GM12878 (cell line): ENCODE measurements around the gene C10orf67. TPM values are rescaled to one million over a fixed set of nuclear protein-coding genes. Genes with fewer than 3 reads are reported as not detected.

Source experiments
- ATAC-seq: fragments of 200-7000 bp; cut with Tn5 transposase; 3 replicates; pipeline ENCODE4 v1.9.1; 2020; ENCODE audit warnings: mild to moderate bottlenecking, moderate library complexity
- BruUV-seq: library from RNA; stranded (reverse); fragments of 400-500 nt; replicated peaks from 2 replicates; lab custom pipeline; 2021; lab: Mats Ljungman, UMichigan
- CTCF ChIA-PET: fragments of 300-600 bp; sonication (Branson Sonifier 250); formaldehyde crosslinking; extraction: SDS; loops from one replicate; lab custom pipeline; 2021; ENCODE audit warnings: inconsistent platforms; lab: Yijun Ruan, JAX
- POLR2A ChIA-PET: fragments of 350-600 bp; formaldehyde crosslinking; extraction: SDS; loops from one replicate; lab custom pipeline; 2021; ENCODE audit warnings: inconsistent platforms; lab: Charles Lee
- RAD21 ChIA-PET: fragments of 300-600 bp; sonication (Branson Sonifier 250); formaldehyde crosslinking; loops from one replicate; lab custom pipeline; 2023; ENCODE audit warnings: antibody characterized with exemption; ENCODE audit not compliant: unreplicated experiment; lab: Charles Lee
- SMC1A ChIA-PET: fragments of 300-600 bp; sonication (Branson Sonifier 250); formaldehyde crosslinking; loops from one replicate; lab custom pipeline; 2023; ENCODE audit not compliant: unreplicated experiment, uncharacterized antibody; lab: Charles Lee
- DNase-seq: peaks from one replicate; pipeline ENCODE4 v3.0.0-alpha.2; 2011; ENCODE audit warnings: low read depth, low spot score
- FAIRE-seq: peaks from 3 replicates; lab custom pipeline; 2011; peaks lifted over from hg19 to GRCh38; lab: Jason Lieb, UNC
- H2AFZ ChIP-seq: 2 replicates; pipeline ENCODE4 v1.6.0; 2011; ENCODE audit warnings: low read depth, low read length, control low read depth; ENCODE audit not compliant: control insufficient read depth
- H3K27ac ChIP-seq: 2 replicates; pipeline ENCODE4 v1.5.1; 2011; ENCODE audit warnings: control low read depth; ENCODE audit not compliant: control insufficient read depth, insufficient read depth
- H3K27me3 ChIP-seq, 2 experiments: replicated peaks in 1 of 2; 2 replicates each; pipeline versions ENCODE4 v1.6.0 to v1.6.1; 2011; ENCODE audit warnings: low read length in 1 of 2; ENCODE audit not compliant: control insufficient read depth in 2 of 2, insufficient read depth in 2 of 2
- H3K36me3 ChIP-seq, 2 experiments: 2 replicates each; pipeline ENCODE4 v1.5.1; 2011; ENCODE audit warnings: low read length in 1 of 2; ENCODE audit not compliant: control insufficient read depth in 2 of 2, insufficient read depth in 2 of 2
- H3K4me1 ChIP-seq: 2 replicates; pipeline ENCODE4 v1.6.1; 2011; ENCODE audit warnings: mild to moderate bottlenecking, low read length, moderate library complexity, mixed read lengths; ENCODE audit not compliant: control insufficient read depth, insufficient read depth
- H3K4me2 ChIP-seq: 2 replicates; pipeline ENCODE4 v1.6.0; 2011; ENCODE audit warnings: control low read depth; ENCODE audit not compliant: control insufficient read depth, insufficient read depth
- H3K4me3 ChIP-seq: fragments of 200-600 bp; sonication (generic); 2 replicates; pipeline ENCODE4 v1.5.1; 2016
- H3K79me2 ChIP-seq: 2 replicates; pipeline ENCODE4 v1.6.0; 2011; ENCODE audit warnings: low read length; ENCODE audit not compliant: control insufficient read depth, insufficient read depth
- H3K9ac ChIP-seq: 2 replicates; pipeline ENCODE4 v1.8.0; 2011; ENCODE audit warnings: low read length, control low read depth, mixed read lengths; ENCODE audit not compliant: control insufficient read depth, insufficient read depth
- H3K9me3 ChIP-seq: replicated peaks from 3 replicates; pipeline ENCODE4 v1.5.1; 2011; ENCODE audit warnings: mild to moderate bottlenecking, low read length; ENCODE audit not compliant: control insufficient read depth, insufficient read depth
- H4K20me1 ChIP-seq: 2 replicates; pipeline ENCODE4 v1.6.0; 2011; ENCODE audit not compliant: control insufficient read depth, insufficient read depth
- BMI1 ChIP-seq: fragments of 450-650 bp; IDR thresholded peaks from 2 replicates; pipeline ENCODE4 v1.6.1; 2016; ENCODE audit warnings: mild to moderate bottlenecking, moderate library complexity, borderline replicate concordance
- CREM ChIP-seq: IDR thresholded peaks from 2 replicates; pipeline ENCODE4 v1.6.1; 2014; ENCODE audit warnings: antibody characterized with exemption, low read depth
- EZH2 ChIP-seq: IDR thresholded peaks from 2 replicates; pipeline ENCODE4 v1.6.1; 2012; ENCODE audit warnings: low read depth, mild to moderate bottlenecking, control low read depth, inconsistent platforms, low read length, borderline replicate concordance; ENCODE audit not compliant: control insufficient read depth
- GABPA ChIP-seq: IDR thresholded peaks from 2 replicates; pipeline ENCODE4 v1.6.1; 2014; ENCODE audit warnings: antibody characterized with exemption, low read depth, mild to moderate bottlenecking, inconsistent platforms
- MTA2 ChIP-seq: fragments of 450-650 bp; IDR thresholded peaks from 2 replicates; pipeline ENCODE4 v1.6.1; 2016; ENCODE audit warnings: low read depth, mild to moderate bottlenecking, moderate library complexity
- NR2C1 ChIP-seq: fragments of 450-650 bp; IDR thresholded peaks from 2 replicates; pipeline ENCODE4 v1.6.1; 2017; ENCODE audit warnings: antibody characterized with exemption, mild to moderate bottlenecking, moderate library complexity
- RAD21 ChIP-seq: IDR thresholded peaks from 2 replicates; pipeline ENCODE4 v1.6.1; 2011; ENCODE audit warnings: mild to moderate bottlenecking, low read depth, low read length, moderate library complexity; ENCODE audit not compliant: insufficient read depth
- RUNX3 ChIP-seq: IDR thresholded peaks from 2 replicates; pipeline ENCODE4 v1.6.1; 2012; ENCODE audit warnings: low read length, inconsistent platforms
- SIX5 ChIP-seq: IDR thresholded peaks from 2 replicates; pipeline ENCODE4 v1.6.1; 2011; ENCODE audit warnings: mild to moderate bottlenecking, low read depth, low read length, moderate library complexity; ENCODE audit not compliant: severe bottlenecking
- SMAD1 ChIP-seq: fragments of 450-650 bp; IDR thresholded peaks from 2 replicates; pipeline ENCODE4 v1.6.1; 2018; ENCODE audit warnings: mild to moderate bottlenecking, low read depth; ENCODE audit not compliant: partially characterized antibody
- WGBS: methylation state at CpG from one replicate; pipeline ENCODE4 v1.1.6; 2016; ENCODE audit warnings: low lambda C conversion rate; ENCODE audit not compliant: insufficient replicate concordance, insufficient coverage; ENCODE audit errors: missing lambda C conversion rate; 5-methylcytosine and 5-hydroxymethylcytosine counted together
- in situ Hi-C: fragments of 300-500 bp; cut with MboI; formaldehyde crosslinking; loops from 9 replicates; pipeline ENCODE4 v1.14.3; 2018; ENCODE audit warnings: mixed read lengths
- intact Hi-C: fragments of 100-400 bp; cut with micrococcal nuclease; formaldehyde crosslinking; loops from one replicate; pipeline ENCODE4 v1.14.2; 2022; ENCODE audit not compliant: unreplicated experiment
- polyA plus RNA-seq, 11 experiments: library from polyadenylated mRNA; depleted of rRNA in 4 of 11; unstranded in 6 of 11; stranded (reverse) in 5 of 11; fragments of >200 nt; fragmentation: Nextera tagmentation in 4 of 11; fragmentation: Illumina TruSeq in 1 of 11; extraction: Ambion mirVana in 4 of 11; extraction: Trizol in 1 of 11; gene quantifications; 1 replicate in 1 of 11; 2 replicates in 10 of 11; pipeline versions ENCODE4 v1.2.1 to v1.2.3, GENCODE V29; 2011 to 2016; ENCODE audit warnings: inconsistent platforms in 2 of 11, missing spikeins in 2 of 11, low read depth in 1 of 11
- total RNA-seq, 4 experiments: library from RNA; depleted of rRNA in 3 of 4; stranded (reverse); fragments of >200 nt in 3 of 4; fragmentation: Illumina TruSeq in 1 of 4; extraction: Trizol in 1 of 4; gene quantifications; 2 replicates each; pipeline versions ENCODE4 v1.2.1 to v1.2.3, GENCODE V29; 2013 to 2021
- TF ChIP-seq, protein P1 (sequence below): IDR thresholded peaks from 2 replicates; pipeline ENCODE4 v1.6.1; 2011; ENCODE audit warnings: borderline replicate concordance, low read depth, mild to moderate bottlenecking, moderate library complexity, low read length; ENCODE audit not compliant: insufficient read depth, poor library complexity, severe bottlenecking
- TF ChIP-seq, protein P2 (sequence below): fragments of 450-650 bp; IDR thresholded peaks from 2 replicates; pipeline ENCODE4 v1.6.1; 2018; ENCODE audit warnings: mild to moderate bottlenecking, low read depth, moderate library complexity; ENCODE audit not compliant: partially characterized antibody
- TF ChIP-seq, protein P3 (sequence below): IDR thresholded peaks from 2 replicates; pipeline ENCODE4 v1.6.1; 2012; ENCODE audit warnings: low read depth, low read length, improper control_type of control experiment

The C10orf67 gene
- total and polyA plus RNA-seq, 10 of the 15 experiments (the other 5 are each of a cell fraction or from before 2014, with no cell fraction given): 0.06 TPM; not detected in 9

DNA sequence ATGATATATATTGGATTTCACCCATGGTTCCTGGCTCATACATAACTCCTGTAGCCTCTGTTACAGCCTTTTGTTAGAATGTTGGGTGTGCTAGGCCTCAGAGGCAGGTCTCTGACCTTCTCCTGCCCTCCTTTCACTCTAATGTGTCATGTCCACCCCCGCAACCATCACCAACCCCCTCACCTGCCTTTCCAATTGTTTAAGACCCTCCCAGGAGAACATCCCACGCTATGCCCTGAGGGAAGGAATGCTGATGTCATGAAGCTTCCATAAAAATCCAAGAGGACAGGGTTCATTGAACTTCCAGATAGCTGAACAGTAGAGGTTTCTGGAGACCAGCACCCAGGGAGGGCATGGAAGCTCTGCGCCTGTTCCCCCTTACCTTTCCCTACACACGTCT, 30.8 kb upstream of the C10orf67 start:
- H3K27me3 ChIP-seq: no peaks in the 10 kb centered on the region
- FAIRE-seq (no peak), ATAC-seq (no peak), DNase-seq (no peak)
- no peak for TF ChIP-seq MTA2
- H3K9ac ChIP-seq: no peak overlapping the region
- intact Hi-C loops (no loop called here), in situ Hi-C loops (no loop called here)
- no peaks in the 10 kb centered on the region for H3K9me3 ChIP-seq
- SMC1A ChIA-PET: interaction anchor here (0.6 to 2.2 kb wide), 3 partner anchors 9 to 683 kb away, joined by 3 to 6 read pairs (median 3); no protein-coding TSS in a partner anchor
- H2AFZ ChIP-seq: no peak overlapping the region
- H4K20me1 ChIP-seq: no peaks in the 10 kb centered on the region
- BruUV-seq: no TSS peak
- H3K4me2 ChIP-seq: no peak overlapping the region
- POLR2A ChIA-PET: no interaction called here
- H3K4me3 ChIP-seq: no peak overlapping the region
- RAD21 ChIA-PET: no interaction called here
- no peaks in the 10 kb centered on the region for H3K4me1 ChIP-seq
- no peaks in the 10 kb centered on the region for H3K36me3 ChIP-seq
- H3K79me2 ChIP-seq: no peaks in the 10 kb centered on the region
- CTCF ChIA-PET: no interaction called here
- no peak overlapping the region for H3K27ac ChIP-seq
- WGBS: 71% methylated on average over 4 of the region's 4 CpGs

DNA sequence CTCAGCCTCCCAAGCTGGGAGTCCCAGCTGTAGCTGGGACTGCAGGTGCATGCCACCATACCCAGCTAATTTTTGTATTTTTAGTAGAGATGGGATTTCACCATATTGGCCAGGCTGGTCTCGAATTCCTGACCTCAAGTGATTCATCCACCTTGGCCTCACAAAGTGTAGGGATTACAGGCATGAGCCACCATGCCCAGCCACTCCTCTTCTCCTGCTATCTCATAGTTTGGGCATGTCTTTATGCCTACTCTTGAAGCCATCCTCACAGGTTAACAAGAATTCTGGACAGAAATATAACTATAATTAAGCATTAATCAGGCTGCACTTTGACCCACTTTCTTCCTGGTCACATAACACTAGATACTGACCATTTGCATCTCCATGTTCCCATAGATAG, 28.6 kb upstream of the C10orf67 start:
- Histone ChIP-seq H3K4me3 (no peak overlapping the region), H3K4me1 (peaks cover 11% of the 10 kb centered on the region), H3K9ac (no peak overlapping the region), H3K27me3 (no peaks in the 10 kb centered on the region), H3K4me2 (no peak overlapping the region), H4K20me1 (no peaks in the 10 kb centered on the region), H3K36me3 (no peaks in the 10 kb centered on the region), H3K9me3 (no peaks in the 10 kb centered on the region), H3K27ac (no peak overlapping the region), H2AFZ (no peak overlapping the region), H3K79me2 (no peaks in the 10 kb centered on the region)
- SMC1A ChIA-PET: no interaction called here
- DNase-seq (no peak), ATAC-seq (no peak), FAIRE-seq (no peak)
- RAD21 ChIA-PET: no interaction called here
- BruUV-seq: no TSS peak
- in situ Hi-C loops (no loop called here), intact Hi-C loops (no loop called here)
- CTCF ChIA-PET: no interaction called here
- 0% methylated on average over 1 of the region's 1 CpG for WGBS
- POLR2A ChIA-PET: no interaction called here
- TF ChIP-seq RAD21 (no peak), SMAD1 (no peak), RUNX3 (no peak), CREM (no peak), SIX5 (no peak), EZH2 (no peak), BMI1 (no peak), NR2C1 (no peak), GABPA (no peak)
- TF ChIP-seq, protein P1, sequence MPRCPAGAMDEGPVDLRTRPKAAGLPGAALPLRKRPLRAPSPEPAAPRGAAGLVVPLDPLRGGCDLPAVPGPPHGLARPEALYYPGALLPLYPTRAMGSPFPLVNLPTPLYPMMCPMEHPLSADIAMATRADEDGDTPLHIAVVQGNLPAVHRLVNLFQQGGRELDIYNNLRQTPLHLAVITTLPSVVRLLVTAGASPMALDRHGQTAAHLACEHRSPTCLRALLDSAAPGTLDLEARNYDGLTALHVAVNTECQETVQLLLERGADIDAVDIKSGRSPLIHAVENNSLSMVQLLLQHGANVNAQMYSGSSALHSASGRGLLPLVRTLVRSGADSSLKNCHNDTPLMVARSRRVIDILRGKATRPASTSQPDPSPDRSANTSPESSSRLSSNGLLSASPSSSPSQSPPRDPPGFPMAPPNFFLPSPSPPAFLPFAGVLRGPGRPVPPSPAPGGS: no peak
- TF ChIP-seq, protein P2, sequence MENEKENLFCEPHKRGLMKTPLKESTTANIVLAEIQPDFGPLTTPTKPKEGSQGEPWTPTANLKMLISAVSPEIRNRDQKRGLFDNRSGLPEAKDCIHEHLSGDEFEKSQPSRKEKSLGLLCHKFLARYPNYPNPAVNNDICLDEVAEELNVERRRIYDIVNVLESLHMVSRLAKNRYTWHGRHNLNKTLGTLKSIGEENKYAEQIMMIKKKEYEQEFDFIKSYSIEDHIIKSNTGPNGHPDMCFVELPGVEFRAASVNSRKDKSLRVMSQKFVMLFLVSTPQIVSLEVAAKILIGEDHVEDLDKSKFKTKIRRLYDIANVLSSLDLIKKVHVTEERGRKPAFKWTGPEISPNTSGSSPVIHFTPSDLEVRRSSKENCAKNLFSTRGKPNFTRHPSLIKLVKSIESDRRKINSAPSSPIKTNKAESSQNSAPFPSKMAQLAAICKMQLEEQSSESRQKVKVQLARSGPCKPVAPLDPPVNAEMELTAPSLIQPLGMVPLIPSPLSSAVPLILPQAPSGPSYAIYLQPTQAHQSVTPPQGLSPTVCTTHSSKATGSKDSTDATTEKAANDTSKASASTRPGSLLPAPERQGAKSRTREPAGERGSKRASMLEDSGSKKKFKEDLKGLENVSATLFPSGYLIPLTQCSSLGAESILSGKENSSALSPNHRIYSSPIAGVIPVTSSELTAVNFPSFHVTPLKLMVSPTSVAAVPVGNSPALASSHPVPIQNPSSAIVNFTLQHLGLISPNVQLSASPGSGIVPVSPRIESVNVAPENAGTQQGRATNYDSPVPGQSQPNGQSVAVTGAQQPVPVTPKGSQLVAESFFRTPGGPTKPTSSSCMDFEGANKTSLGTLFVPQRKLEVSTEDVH: no peak
- TF ChIP-seq, protein P3, sequence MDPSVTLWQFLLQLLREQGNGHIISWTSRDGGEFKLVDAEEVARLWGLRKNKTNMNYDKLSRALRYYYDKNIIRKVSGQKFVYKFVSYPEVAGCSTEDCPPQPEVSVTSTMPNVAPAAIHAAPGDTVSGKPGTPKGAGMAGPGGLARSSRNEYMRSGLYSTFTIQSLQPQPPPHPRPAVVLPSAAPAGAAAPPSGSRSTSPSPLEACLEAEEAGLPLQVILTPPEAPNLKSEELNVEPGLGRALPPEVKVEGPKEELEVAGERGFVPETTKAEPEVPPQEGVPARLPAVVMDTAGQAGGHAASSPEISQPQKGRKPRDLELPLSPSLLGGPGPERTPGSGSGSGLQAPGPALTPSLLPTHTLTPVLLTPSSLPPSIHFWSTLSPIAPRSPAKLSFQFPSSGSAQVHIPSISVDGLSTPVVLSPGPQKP: no peak
